ENCODE results near the gene KCTD16.

- TF ChIP-seq POLR2A (IDR thresholded peaks at IDR 0.05), result no peak
- no peak for TF ChIP-seq CTCF (IDR thresholded peaks at IDR 0.05)
These were observed 37.3 kb downstream of the KCTD16 start for GRCh38 chr5:144207875-144208444.
